Endodermal cell (in vitro differentiated cells): ENCODE data around the gene NOX3. TPM values are rescaled to one million over a fixed set of nuclear protein-coding genes. Genes with fewer than 3 reads are reported as not detected.

Source experiments
- DNase-seq: peaks from one replicate; pipeline ENCODE4 v3.0.0-alpha.2; 2017
- H3K27ac ChIP-seq: 2 replicates; pipeline ENCODE4 v1.5.1; 2013; ENCODE audit warnings: mild to moderate bottlenecking, low read depth, low read length, moderate library complexity
- H3K27me3 ChIP-seq: 2 replicates; pipeline ENCODE4 v1.6.1; 2013; ENCODE audit warnings: mild to moderate bottlenecking, low read length, moderate library complexity; ENCODE audit not compliant: insufficient read depth, control insufficient read depth, poor library complexity, severe bottlenecking
- H3K36me3 ChIP-seq: 2 replicates; pipeline ENCODE4 v1.7.0; 2013; ENCODE audit warnings: mild to moderate bottlenecking, low read length, moderate library complexity; ENCODE audit not compliant: control insufficient read depth, insufficient read depth
- H3K4me1 ChIP-seq: one replicate; pipeline ENCODE4 v1.7.0; 2013; ENCODE audit warnings: low read length; ENCODE audit not compliant: control insufficient read depth, insufficient read depth
- H3K4me3 ChIP-seq: 2 replicates; pipeline ENCODE4 v1.5.1; 2013; ENCODE audit warnings: mild to moderate bottlenecking, low read length, moderate library complexity
- H3K9ac ChIP-seq: 2 replicates; pipeline ENCODE4 v1.6.1; 2013; ENCODE audit warnings: mild to moderate bottlenecking, low read length, moderate library complexity; ENCODE audit not compliant: poor library complexity, severe bottlenecking; ENCODE audit errors: extremely low read depth
- H3K9me3 ChIP-seq: 2 replicates; pipeline ENCODE4 v1.6.1; 2013; ENCODE audit warnings: mild to moderate bottlenecking, low read length, moderate library complexity; ENCODE audit not compliant: control insufficient read depth
- H3K27ac Mint-ChIP-seq: 2 replicates; pipeline ENCODE4 v1.8.0; 2020; ENCODE audit warnings: mixed read lengths
- H3K27me3 Mint-ChIP-seq: 2 replicates; pipeline ENCODE4 v1.8.0; 2021; ENCODE audit warnings: mild to moderate bottlenecking, mixed read lengths; ENCODE audit not compliant: insufficient read depth
- H3K36me3 Mint-ChIP-seq: 2 replicates; pipeline ENCODE4 v1.8.0; 2020; ENCODE audit warnings: low read depth, mixed read lengths
- H3K4me1 Mint-ChIP-seq: 2 replicates; pipeline ENCODE4 v1.8.0; 2020; ENCODE audit warnings: mixed read lengths
- H3K4me3 Mint-ChIP-seq: 2 replicates; pipeline ENCODE4 v1.8.0; 2020; ENCODE audit warnings: mild to moderate bottlenecking, moderate library complexity, mixed read lengths
- H3K9me3 Mint-ChIP-seq: 2 replicates; pipeline ENCODE4 v1.8.0; 2020; ENCODE audit warnings: mild to moderate bottlenecking, mixed read lengths
- WGBS, 2 experiments: methylation state at CpG; one replicate each; pipeline versions ENCODE4 v1.1.5 to v1.1.7; 2013; ENCODE audit warnings: missing lambda C conversion rate in 2 of 2, mixed read lengths in 1 of 2; ENCODE audit not compliant: insufficient coverage in 1 of 2, insufficient read length in 1 of 2; 5-methylcytosine and 5-hydroxymethylcytosine counted together
- total RNA-seq, 2 donors: library from RNA; stranded (reverse); fragmentation: NEBNext Ultra II Directional in 1 of 2; extraction: Animal tissue kit (Norgen Biotek cat#: 25700) in 1 of 2; gene quantifications; 2 replicates in 1 of 2; 3 replicates in 1 of 2; pipeline ENCODE4 v1.2.1, GENCODE V29; 2021
- TF ChIP-seq, protein P1 (sequence below): fragments of 200-600 bp; sonication (generic); conservative IDR thresholded peaks from 2 replicates; pipeline ENCODE4 v1.5.0; 2021; ENCODE audit warnings: antibody characterized with exemption, mild to moderate bottlenecking

The NOX3 gene
- total RNA-seq, 2 donors from 2014 or later: not detected

DNA sequence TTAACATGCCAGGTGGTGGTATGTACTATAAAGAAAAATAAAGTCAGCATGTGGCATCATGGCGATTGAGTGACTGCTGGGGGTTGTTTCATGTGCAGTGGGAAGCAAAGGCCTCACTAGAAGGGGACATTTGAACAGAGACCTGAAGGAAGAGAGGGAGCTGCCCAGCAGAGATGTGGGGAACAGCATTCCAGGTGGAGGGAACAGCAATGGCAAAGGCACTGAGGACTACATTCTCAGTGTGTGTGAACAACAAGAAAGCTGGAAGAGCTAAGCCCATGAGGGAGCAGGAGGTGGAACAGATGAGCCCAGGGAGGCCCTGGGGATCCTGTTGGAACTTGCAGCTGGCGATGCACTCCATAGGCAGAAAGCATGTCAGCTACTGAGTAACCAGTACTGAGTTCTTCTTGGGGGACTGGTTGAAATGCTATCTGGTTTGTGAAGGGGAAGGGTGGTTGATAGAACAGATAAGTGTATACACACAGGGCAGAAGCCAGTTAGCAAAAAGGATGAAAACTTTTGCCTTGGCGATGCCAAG is 29.2 kb downstream of the NOX3 start:
- H3K4me1 Mint-ChIP-seq: no peaks in the 10 kb centered on the region
- Histone ChIP-seq H3K9me3 (no peaks in the 10 kb centered on the region), H3K4me1 (no peaks in the 10 kb centered on the region), H3K36me3 (no peaks in the 10 kb centered on the region), H3K27ac (no peak overlapping the region), H3K27me3 (no peaks in the 10 kb centered on the region), H3K4me3 (no peak overlapping the region), H3K9ac (no peak overlapping the region)
- 88 to 96% methylated on average over 2 to 3 of the region's 3 CpGs for WGBS, 2 experiments
- DNase-seq: no peak
- no peaks in the 10 kb centered on the region for H3K27me3 Mint-ChIP-seq
- H3K4me3 Mint-ChIP-seq: no peak overlapping the region
- no peak overlapping the region for H3K27ac Mint-ChIP-seq
- no peaks in the 10 kb centered on the region for H3K36me3 Mint-ChIP-seq
- TF ChIP-seq, protein P1, sequence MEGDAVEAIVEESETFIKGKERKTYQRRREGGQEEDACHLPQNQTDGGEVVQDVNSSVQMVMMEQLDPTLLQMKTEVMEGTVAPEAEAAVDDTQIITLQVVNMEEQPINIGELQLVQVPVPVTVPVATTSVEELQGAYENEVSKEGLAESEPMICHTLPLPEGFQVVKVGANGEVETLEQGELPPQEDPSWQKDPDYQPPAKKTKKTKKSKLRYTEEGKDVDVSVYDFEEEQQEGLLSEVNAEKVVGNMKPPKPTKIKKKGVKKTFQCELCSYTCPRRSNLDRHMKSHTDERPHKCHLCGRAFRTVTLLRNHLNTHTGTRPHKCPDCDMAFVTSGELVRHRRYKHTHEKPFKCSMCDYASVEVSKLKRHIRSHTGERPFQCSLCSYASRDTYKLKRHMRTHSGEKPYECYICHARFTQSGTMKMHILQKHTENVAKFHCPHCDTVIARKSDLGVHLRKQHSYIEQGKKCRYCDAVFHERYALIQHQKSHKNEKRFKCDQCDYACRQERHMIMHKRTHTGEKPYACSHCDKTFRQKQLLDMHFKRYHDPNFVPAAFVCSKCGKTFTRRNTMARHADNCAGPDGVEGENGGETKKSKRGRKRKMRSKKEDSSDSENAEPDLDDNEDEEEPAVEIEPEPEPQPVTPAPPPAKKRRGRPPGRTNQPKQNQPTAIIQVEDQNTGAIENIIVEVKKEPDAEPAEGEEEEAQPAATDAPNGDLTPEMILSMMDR: no peak
- H3K9me3 Mint-ChIP-seq: no peaks in the 10 kb centered on the region

DNA sequence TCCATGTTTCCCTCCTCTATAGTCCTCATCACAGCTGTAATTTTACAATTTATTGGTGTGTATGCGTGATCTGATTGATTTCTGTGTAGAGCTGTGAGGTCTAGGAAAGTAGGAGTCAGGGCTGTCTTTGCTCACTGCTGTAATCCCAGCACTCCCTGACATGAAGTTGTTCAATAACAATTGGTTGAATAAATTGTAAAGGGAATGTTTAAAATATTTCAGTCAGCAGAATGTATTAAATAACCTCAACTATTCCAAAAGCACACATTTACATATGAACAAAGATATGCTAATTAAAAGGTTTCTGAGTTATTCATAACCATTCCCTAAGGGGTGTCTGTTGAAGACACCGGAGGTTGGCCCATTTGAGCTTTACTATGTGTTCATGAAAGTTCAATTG is 31.5 kb downstream of the NOX3 start:
- Mint-ChIP-seq H3K9me3 (no peaks in the 10 kb centered on the region), H3K36me3 (no peaks in the 10 kb centered on the region), H3K27ac (no peak overlapping the region), H3K4me3 (no peak overlapping the region), H3K27me3 (no peaks in the 10 kb centered on the region), H3K4me1 (no peaks in the 10 kb centered on the region)
- no peak overlapping the region for H3K9ac ChIP-seq
- DNase-seq: no peak
- TF ChIP-seq, protein P1: no peak
- H3K4me3 ChIP-seq: no peak overlapping the region
- 100% methylated on average over 2 of the region's 2 CpGs; no CpG with 5 or more reads in 1 of the 2 experiments for WGBS, 2 experiments
- H3K27me3 ChIP-seq: no peaks in the 10 kb centered on the region
- H3K4me1 ChIP-seq: no peaks in the 10 kb centered on the region
- no peak overlapping the region for H3K27ac ChIP-seq
- H3K9me3 ChIP-seq: no peaks in the 10 kb centered on the region
- no peaks in the 10 kb centered on the region for H3K36me3 ChIP-seq

DNA sequence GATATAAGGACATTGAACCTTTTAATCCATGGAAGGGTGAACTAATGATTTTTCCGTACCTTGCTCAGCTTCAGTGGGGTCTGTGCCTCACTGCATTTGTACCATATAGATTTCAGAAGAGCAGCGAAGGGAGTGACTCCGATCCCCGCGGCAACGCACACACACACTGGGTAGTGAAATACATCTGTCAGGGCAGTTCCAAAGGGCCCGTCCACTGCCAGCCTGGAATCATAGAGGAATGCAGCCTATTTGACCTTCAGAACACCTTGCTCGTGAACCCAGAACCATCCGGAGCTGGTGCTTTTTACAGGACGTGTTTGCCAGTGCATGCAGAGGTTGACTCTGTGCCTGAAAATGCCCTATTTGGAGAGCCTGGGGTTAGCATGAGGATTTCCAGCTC is 33.0 kb downstream of the NOX3 start:
- Mint-ChIP-seq H3K9me3 (no peaks in the 10 kb centered on the region), H3K4me1 (peaks cover 2% of the 10 kb centered on the region), H3K27me3 (no peaks in the 10 kb centered on the region), H3K36me3 (no peaks in the 10 kb centered on the region), H3K27ac (no peak overlapping the region), H3K4me3 (no peak overlapping the region)
- Histone ChIP-seq H3K27me3 (no peaks in the 10 kb centered on the region), H3K9me3 (no peaks in the 10 kb centered on the region), H3K27ac (no peak overlapping the region), H3K36me3 (no peaks in the 10 kb centered on the region), H3K4me1 (no peaks in the 10 kb centered on the region), H3K4me3 (no peak overlapping the region), H3K9ac (no peak overlapping the region)
- 88 to 94% methylated on average over 10 of the region's 10 CpGs for WGBS, 2 experiments
- DNase-seq: no peak
- TF ChIP-seq, protein P1: no peak
